Measurements from ENCODE around the gene DNAAF3.

The DNAAF3 gene

DNA sequence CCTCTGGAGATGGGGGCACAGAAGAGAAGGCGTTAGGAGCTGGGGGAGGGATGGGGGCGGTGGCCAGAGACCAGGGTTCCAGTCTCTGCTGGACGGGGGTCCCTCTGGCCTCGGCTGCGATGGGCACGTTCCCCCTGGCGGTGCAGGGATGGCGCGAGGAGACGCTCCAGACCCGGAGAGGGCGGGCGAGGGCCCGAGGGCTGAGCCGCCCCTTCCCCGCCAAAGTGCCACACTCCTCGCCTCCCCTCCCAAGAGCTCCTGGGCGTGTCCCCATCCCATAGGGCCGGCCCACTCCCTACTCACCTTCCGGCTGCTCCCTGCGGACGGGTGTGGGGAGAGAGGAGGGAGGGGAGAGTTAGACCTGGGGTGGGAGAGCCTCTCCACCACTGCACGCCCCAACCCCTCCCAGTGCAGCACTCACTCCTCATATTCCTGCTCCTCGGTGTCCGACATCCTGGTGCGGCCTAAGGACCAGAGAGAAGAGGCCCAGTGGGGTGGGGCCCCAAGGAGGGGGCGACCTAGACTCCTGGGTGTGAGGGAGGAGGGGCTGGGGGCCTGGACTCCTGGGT lies 19.6 kb downstream of the DNAAF3 start (continued):
- TF ChIP-seq, protein P1, sequence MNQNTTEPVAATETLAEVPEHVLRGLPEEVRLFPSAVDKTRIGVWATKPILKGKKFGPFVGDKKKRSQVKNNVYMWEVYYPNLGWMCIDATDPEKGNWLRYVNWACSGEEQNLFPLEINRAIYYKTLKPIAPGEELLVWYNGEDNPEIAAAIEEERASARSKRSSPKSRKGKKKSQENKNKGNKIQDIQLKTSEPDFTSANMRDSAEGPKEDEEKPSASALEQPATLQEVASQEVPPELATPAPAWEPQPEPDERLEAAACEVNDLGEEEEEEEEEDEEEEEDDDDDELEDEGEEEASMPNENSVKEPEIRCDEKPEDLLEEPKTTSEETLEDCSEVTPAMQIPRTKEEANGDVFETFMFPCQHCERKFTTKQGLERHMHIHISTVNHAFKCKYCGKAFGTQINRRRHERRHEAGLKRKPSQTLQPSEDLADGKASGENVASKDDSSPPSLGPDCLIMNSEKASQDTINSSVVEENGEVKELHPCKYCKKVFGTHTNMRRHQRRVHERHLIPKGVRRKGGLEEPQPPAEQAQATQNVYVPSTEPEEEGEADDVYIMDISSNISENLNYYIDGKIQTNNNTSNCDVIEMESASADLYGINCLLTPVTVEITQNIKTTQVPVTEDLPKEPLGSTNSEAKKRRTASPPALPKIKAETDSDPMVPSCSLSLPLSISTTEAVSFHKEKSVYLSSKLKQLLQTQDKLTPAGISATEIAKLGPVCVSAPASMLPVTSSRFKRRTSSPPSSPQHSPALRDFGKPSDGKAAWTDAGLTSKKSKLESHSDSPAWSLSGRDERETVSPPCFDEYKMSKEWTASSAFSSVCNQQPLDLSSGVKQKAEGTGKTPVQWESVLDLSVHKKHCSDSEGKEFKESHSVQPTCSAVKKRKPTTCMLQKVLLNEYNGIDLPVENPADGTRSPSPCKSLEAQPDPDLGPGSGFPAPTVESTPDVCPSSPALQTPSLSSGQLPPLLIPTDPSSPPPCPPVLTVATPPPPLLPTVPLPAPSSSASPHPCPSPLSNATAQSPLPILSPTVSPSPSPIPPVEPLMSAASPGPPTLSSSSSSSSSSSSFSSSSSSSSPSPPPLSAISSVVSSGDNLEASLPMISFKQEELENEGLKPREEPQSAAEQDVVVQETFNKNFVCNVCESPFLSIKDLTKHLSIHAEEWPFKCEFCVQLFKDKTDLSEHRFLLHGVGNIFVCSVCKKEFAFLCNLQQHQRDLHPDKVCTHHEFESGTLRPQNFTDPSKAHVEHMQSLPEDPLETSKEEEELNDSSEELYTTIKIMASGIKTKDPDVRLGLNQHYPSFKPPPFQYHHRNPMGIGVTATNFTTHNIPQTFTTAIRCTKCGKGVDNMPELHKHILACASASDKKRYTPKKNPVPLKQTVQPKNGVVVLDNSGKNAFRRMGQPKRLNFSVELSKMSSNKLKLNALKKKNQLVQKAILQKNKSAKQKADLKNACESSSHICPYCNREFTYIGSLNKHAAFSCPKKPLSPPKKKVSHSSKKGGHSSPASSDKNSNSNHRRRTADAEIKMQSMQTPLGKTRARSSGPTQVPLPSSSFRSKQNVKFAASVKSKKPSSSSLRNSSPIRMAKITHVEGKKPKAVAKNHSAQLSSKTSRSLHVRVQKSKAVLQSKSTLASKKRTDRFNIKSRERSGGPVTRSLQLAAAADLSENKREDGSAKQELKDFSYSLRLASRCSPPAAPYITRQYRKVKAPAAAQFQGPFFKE (tag by site-specific recombination; IDR thresholded peaks at IDR 0.05; ENCODE audit: borderline replicate concordance) = no peak
- TF ChIP-seq HOXD13 (CRISPR knock-in tag; IDR thresholded peaks at IDR 0.05; ENCODE audit: borderline replicate concordance) (no peak), ZSCAN16 (tag by site-specific recombination; IDR thresholded peaks at IDR 0.05) (no peak), KLF1 (tag by site-specific recombination; IDR thresholded peaks at IDR 0.05) (peak; percentile 97), TRIM28 (IDR thresholded peaks at IDR 0.05; ENCODE audit: borderline replicate concordance, low read length) (no peak), ZNF514 (tag by site-specific recombination; IDR thresholded peaks at IDR 0.05) (no peak), ZBTB8A (tag by site-specific recombination; IDR thresholded peaks at IDR 0.05) (peak; percentile 59), ZNF571 (tag by site-specific recombination; IDR thresholded peaks at IDR 0.05) (no peak), SP7 (tag by site-specific recombination; IDR thresholded peaks at IDR 0.05) (peak; percentile 35), SP3 (tag by site-specific recombination; IDR thresholded peaks at IDR 0.05) (peak; percentile 84), ZNF629 (tag by site-specific recombination; IDR thresholded peaks at IDR 0.05) (no peak), ZNF354C (tag by site-specific recombination; IDR thresholded peaks at IDR 0.05; ENCODE audit: borderline replicate concordance, low read depth) (no peak), ZFP3 (tag by site-specific recombination; IDR thresholded peaks at IDR 0.05; ENCODE audit: low read depth) (no peak), ZNF776 (tag by site-specific recombination; IDR thresholded peaks at IDR 0.05; ENCODE audit: borderline replicate concordance) (no peak), ZNF24 (tag by site-specific recombination; IDR thresholded peaks at IDR 0.05) (0 out of 2 replicates have a peak, but pooled peaks have one; percentile 19), ZNF266 (tag by site-specific recombination; IDR thresholded peaks at IDR 0.05; ENCODE audit: low read depth) (no peak), ZBTB1 (tag by site-specific recombination; IDR thresholded peaks at IDR 0.05) (no peak), EGR2 (tag by site-specific recombination; IDR thresholded peaks at IDR 0.05; ENCODE audit: low read depth) (peak; percentile 39; the same call in 1 of the 2 replicates), ZNF658 (tag by site-specific recombination; IDR thresholded peaks at IDR 0.05) (no peak)
- TF ChIP-seq, protein P2, sequence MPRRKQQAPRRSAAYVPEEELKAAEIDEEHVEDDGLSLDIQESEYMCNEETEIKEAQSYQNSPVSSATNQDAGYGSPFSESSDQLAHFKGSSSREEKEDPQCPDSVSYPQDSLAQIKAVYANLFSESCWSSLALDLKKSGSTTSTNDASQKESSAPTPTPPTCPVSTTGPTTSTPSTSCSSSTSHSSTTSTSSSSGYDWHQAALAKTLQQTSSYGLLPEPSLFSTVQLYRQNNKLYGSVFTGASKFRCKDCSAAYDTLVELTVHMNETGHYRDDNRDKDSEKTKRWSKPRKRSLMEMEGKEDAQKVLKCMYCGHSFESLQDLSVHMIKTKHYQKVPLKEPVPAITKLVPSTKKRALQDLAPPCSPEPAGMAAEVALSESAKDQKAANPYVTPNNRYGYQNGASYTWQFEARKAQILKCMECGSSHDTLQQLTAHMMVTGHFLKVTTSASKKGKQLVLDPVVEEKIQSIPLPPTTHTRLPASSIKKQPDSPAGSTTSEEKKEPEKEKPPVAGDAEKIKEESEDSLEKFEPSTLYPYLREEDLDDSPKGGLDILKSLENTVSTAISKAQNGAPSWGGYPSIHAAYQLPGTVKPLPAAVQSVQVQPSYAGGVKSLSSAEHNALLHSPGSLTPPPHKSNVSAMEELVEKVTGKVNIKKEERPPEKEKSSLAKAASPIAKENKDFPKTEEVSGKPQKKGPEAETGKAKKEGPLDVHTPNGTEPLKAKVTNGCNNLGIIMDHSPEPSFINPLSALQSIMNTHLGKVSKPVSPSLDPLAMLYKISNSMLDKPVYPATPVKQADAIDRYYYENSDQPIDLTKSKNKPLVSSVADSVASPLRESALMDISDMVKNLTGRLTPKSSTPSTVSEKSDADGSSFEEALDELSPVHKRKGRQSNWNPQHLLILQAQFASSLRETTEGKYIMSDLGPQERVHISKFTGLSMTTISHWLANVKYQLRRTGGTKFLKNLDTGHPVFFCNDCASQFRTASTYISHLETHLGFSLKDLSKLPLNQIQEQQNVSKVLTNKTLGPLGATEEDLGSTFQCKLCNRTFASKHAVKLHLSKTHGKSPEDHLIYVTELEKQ (tag by site-specific recombination; IDR thresholded peaks at IDR 0.05; ENCODE audit: borderline replicate concordance) = no peak
- TF ChIP-seq, protein P3, sequence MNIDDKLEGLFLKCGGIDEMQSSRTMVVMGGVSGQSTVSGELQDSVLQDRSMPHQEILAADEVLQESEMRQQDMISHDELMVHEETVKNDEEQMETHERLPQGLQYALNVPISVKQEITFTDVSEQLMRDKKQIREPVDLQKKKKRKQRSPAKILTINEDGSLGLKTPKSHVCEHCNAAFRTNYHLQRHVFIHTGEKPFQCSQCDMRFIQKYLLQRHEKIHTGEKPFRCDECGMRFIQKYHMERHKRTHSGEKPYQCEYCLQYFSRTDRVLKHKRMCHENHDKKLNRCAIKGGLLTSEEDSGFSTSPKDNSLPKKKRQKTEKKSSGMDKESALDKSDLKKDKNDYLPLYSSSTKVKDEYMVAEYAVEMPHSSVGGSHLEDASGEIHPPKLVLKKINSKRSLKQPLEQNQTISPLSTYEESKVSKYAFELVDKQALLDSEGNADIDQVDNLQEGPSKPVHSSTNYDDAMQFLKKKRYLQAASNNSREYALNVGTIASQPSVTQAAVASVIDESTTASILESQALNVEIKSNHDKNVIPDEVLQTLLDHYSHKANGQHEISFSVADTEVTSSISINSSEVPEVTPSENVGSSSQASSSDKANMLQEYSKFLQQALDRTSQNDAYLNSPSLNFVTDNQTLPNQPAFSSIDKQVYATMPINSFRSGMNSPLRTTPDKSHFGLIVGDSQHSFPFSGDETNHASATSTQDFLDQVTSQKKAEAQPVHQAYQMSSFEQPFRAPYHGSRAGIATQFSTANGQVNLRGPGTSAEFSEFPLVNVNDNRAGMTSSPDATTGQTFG (tag by site-specific recombination; IDR thresholded peaks at IDR 0.05; ENCODE audit: borderline replicate concordance) = no peak
- TF ChIP-seq, protein P4, sequence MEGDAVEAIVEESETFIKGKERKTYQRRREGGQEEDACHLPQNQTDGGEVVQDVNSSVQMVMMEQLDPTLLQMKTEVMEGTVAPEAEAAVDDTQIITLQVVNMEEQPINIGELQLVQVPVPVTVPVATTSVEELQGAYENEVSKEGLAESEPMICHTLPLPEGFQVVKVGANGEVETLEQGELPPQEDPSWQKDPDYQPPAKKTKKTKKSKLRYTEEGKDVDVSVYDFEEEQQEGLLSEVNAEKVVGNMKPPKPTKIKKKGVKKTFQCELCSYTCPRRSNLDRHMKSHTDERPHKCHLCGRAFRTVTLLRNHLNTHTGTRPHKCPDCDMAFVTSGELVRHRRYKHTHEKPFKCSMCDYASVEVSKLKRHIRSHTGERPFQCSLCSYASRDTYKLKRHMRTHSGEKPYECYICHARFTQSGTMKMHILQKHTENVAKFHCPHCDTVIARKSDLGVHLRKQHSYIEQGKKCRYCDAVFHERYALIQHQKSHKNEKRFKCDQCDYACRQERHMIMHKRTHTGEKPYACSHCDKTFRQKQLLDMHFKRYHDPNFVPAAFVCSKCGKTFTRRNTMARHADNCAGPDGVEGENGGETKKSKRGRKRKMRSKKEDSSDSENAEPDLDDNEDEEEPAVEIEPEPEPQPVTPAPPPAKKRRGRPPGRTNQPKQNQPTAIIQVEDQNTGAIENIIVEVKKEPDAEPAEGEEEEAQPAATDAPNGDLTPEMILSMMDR (tag by site-specific recombination; IDR thresholded peaks at IDR 0.05) = no peak
- TF ChIP-seq, protein P5, sequence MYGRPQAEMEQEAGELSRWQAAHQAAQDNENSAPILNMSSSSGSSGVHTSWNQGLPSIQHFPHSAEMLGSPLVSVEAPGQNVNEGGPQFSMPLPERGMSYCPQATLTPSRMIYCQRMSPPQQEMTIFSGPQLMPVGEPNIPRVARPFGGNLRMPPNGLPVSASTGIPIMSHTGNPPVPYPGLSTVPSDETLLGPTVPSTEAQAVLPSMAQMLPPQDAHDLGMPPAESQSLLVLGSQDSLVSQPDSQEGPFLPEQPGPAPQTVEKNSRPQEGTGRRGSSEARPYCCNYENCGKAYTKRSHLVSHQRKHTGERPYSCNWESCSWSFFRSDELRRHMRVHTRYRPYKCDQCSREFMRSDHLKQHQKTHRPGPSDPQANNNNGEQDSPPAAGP (tag by site-specific recombination; IDR thresholded peaks at IDR 0.05) = peak; percentile 43; the same call in 1 of the 2 replicates
- TF ChIP-seq, protein P6, sequence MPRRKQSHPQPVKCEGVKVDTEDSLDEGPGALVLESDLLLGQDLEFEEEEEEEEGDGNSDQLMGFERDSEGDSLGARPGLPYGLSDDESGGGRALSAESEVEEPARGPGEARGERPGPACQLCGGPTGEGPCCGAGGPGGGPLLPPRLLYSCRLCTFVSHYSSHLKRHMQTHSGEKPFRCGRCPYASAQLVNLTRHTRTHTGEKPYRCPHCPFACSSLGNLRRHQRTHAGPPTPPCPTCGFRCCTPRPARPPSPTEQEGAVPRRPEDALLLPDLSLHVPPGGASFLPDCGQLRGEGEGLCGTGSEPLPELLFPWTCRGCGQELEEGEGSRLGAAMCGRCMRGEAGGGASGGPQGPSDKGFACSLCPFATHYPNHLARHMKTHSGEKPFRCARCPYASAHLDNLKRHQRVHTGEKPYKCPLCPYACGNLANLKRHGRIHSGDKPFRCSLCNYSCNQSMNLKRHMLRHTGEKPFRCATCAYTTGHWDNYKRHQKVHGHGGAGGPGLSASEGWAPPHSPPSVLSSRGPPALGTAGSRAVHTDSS (tag by site-specific recombination; IDR thresholded peaks at IDR 0.05) = peak; percentile 39; the same call in 1 of the 2 replicates

Data from HEK293 (cell line).